GM23248 (cell line): ENCODE measurements around the gene MPP3. TPM values are rescaled to one million over a fixed set of nuclear protein-coding genes. Genes with fewer than 3 reads are reported as not detected.

Experiments used
- DNase-seq: peaks from one replicate; pipeline ENCODE4 v3.0.0-alpha.2; 2015
- H2AFZ ChIP-seq: fragments of 200-600 bp; sonication (generic); 2 replicates; pipeline ENCODE4 v1.6.1; 2016; ENCODE audit warnings: antibody characterized with exemption
- H3F3A ChIP-seq: fragments of 200-600 bp; sonication (generic); 2 replicates; pipeline ENCODE4 v1.6.1; 2016; ENCODE audit warnings: mild to moderate bottlenecking, antibody characterized with exemption, mixed run types; ENCODE audit not compliant: insufficient read depth
- H3K27ac ChIP-seq: fragments of 200-600 bp; sonication (generic); 2 replicates; pipeline ENCODE4 v1.5.1; 2016; ENCODE audit warnings: mild to moderate bottlenecking
- H3K27me3 ChIP-seq: fragments of 200-600 bp; sonication (generic); replicated peaks from 2 replicates; pipeline ENCODE4 v1.6.1; 2016; ENCODE audit warnings: mild to moderate bottlenecking; ENCODE audit not compliant: insufficient read depth
- H3K36me3 ChIP-seq: fragments of 200-600 bp; sonication (generic); 2 replicates; pipeline ENCODE4 v1.6.1; 2016; ENCODE audit warnings: low read depth, mild to moderate bottlenecking
- H3K4me1 ChIP-seq: fragments of 200-600 bp; sonication (generic); 2 replicates; pipeline ENCODE4 v1.6.1; 2016; ENCODE audit warnings: mild to moderate bottlenecking; ENCODE audit not compliant: insufficient read depth
- H3K4me2 ChIP-seq: fragments of 200-600 bp; sonication (generic); one replicate; pipeline ENCODE4 v1.6.1; 2016; ENCODE audit warnings: mild to moderate bottlenecking; ENCODE audit not compliant: unreplicated experiment
- H3K4me3 ChIP-seq: fragments of 200-600 bp; sonication (generic); 2 replicates; pipeline ENCODE4 v1.5.1; 2016; ENCODE audit warnings: mild to moderate bottlenecking
- H3K79me2 ChIP-seq: fragments of 200-600 bp; sonication (generic); 2 replicates; pipeline ENCODE4 v1.6.1; 2016; ENCODE audit warnings: mild to moderate bottlenecking; ENCODE audit not compliant: insufficient read depth
- H3K9ac ChIP-seq: fragments of 200-600 bp; sonication (generic); 2 replicates; pipeline ENCODE4 v1.6.1; 2016; ENCODE audit warnings: mild to moderate bottlenecking
- H3K9me2 ChIP-seq: fragments of 200-600 bp; sonication (generic); 2 replicates; pipeline ENCODE4 v1.6.1; 2016; ENCODE audit warnings: mixed run types, mild to moderate bottlenecking, moderate library complexity; ENCODE audit not compliant: insufficient read depth
- H3K9me3 ChIP-seq: fragments of 200-600 bp; sonication (generic); one replicate; pipeline ENCODE4 v1.6.1; 2017; ENCODE audit warnings: low read depth
- H4K20me1 ChIP-seq: fragments of 200-600 bp; sonication (generic); 2 replicates; pipeline ENCODE4 v1.6.0; 2016; ENCODE audit not compliant: insufficient read depth
- EZH2 ChIP-seq: fragments of 200-600 bp; sonication (generic); IDR thresholded peaks from 2 replicates; pipeline ENCODE4 v1.6.1; 2018; ENCODE audit warnings: antibody characterized with exemption, mild to moderate bottlenecking; ENCODE audit not compliant: insufficient read depth, poor library complexity, severe bottlenecking
- EZH2phosphoT487 ChIP-seq: fragments of 200-600 bp; sonication (generic); IDR thresholded peaks from 2 replicates; pipeline ENCODE4 v1.6.1; 2018; ENCODE audit warnings: antibody characterized with exemption, moderate library complexity, mild to moderate bottlenecking, low read depth; ENCODE audit not compliant: insufficient read depth
- WGBS, 2 experiments: methylation state at CpG; one replicate each; pipeline ENCODE4 v1.1.6; 2015 to 2017; ENCODE audit warnings: low lambda C conversion rate in 2 of 2, low coverage in 1 of 2; ENCODE audit errors: missing lambda C conversion rate in 2 of 2; 5-methylcytosine and 5-hydroxymethylcytosine counted together
- in situ Hi-C: fragments of 300-500 bp; cut with MboI; formaldehyde crosslinking; loops from 2 replicates; pipeline ENCODE4 v1.15.0; 2020
- polyA plus RNA-seq: library from polyadenylated mRNA; unstranded; fragments of >200 nt; fragmentation: Nextera tagmentation; extraction: Ambion mirVana; gene quantifications from 2 replicates; pipeline ENCODE4 v1.2.1, GENCODE V29; 2016
- total RNA-seq: library from RNA; depleted of rRNA; stranded (reverse); fragments of >200 nt; shearing (Covaris generic); gene quantifications from 2 replicates; pipeline ENCODE4 v1.2.3, GENCODE V29; 2014

MPP3 gene
- total and polyA plus RNA-seq, 2 experiments from 2014 or later: 6.3 to 6.6 TPM

GRCh38 chr17:43808076-43808475 lies 24.9 kb downstream of the MPP3 start:
- 92 to 98% methylated on average over 4 of the region's 4 CpGs for WGBS, 2 experiments
- Histone ChIP-seq H3K79me2 (no peaks in the 10 kb centered on the region), H3K27ac (no peak overlapping the region), H3K27me3 (no peaks in the 10 kb centered on the region), H3F3A (peaks cover 19% of the 10 kb centered on the region), H3K4me3 (no peak overlapping the region), H3K9me2 (no peaks in the 10 kb centered on the region), H3K4me2 (no peak overlapping the region), H3K4me1 (peaks cover 7% of the 10 kb centered on the region; the same call in 1 of the 2 replicates), H3K9me3 (no peaks in the 10 kb centered on the region), H3K36me3 (peaks cover 12% of the 10 kb centered on the region; the same call in 1 of the 2 replicates), H3K9ac (no peak overlapping the region), H4K20me1 (no peaks in the 10 kb centered on the region), H2AFZ (no peak overlapping the region)
- in situ Hi-C loops: no loop called here
- DNase-seq: no peak
- no peak for TF ChIP-seq EZH2
- TF ChIP-seq EZH2phosphoT487: no peak

GRCh38 chr17:43805117-43805516 lies 27.8 kb downstream of the MPP3 start:
- peaks cover 12% of the 10 kb centered on the region; the same call in 1 of the 2 replicates for H3K36me3 ChIP-seq
- in situ Hi-C loops: no loop called here
- H3F3A ChIP-seq: peaks cover 19% of the 10 kb centered on the region

GRCh38 chr17:43803758-43804157 lies 29.2 kb downstream of the MPP3 start:
- Histone ChIP-seq H3K4me2 (no peak overlapping the region), H3K36me3 (peaks cover 6% of the 10 kb centered on the region; the same call in 1 of the 2 replicates), H3K4me1 (peaks cover 7% of the 10 kb centered on the region; the same call in 1 of the 2 replicates), H3K9ac (no peak overlapping the region), H3K4me3 (no peak overlapping the region), H3K9me3 (no peaks in the 10 kb centered on the region), H4K20me1 (no peaks in the 10 kb centered on the region), H3K27ac (no peak overlapping the region), H2AFZ (no peak overlapping the region), H3F3A (peaks cover 19% of the 10 kb centered on the region), H3K79me2 (no peaks in the 10 kb centered on the region), H3K9me2 (no peaks in the 10 kb centered on the region), H3K27me3 (no peaks in the 10 kb centered on the region)
- in situ Hi-C loops: no loop called here
- 69 to 70% methylated on average over 4 of the region's 4 CpGs for WGBS, 2 experiments
- DNase-seq: peak; percentile 27
- TF ChIP-seq EZH2: no peak
- TF ChIP-seq EZH2phosphoT487: no peak

More at GRCh38 chr17:43805117-43805516, 27.8 kb downstream of the MPP3 start:
- peaks cover 7% of the 10 kb centered on the region; the same call in 1 of the 2 replicates for H3K4me1 ChIP-seq
- no peak overlapping the region for H3K4me2 ChIP-seq
- no peaks in the 10 kb centered on the region for H3K79me2 ChIP-seq
- no peak overlapping the region for H3K4me3 ChIP-seq
- TF ChIP-seq EZH2phosphoT487 (no peak), EZH2 (no peak)
- H3K27ac ChIP-seq: no peak overlapping the region
- H3K9me2 ChIP-seq: no peaks in the 10 kb centered on the region
- H4K20me1 ChIP-seq: no peaks in the 10 kb centered on the region
- no peaks in the 10 kb centered on the region for H3K9me3 ChIP-seq
- no peak overlapping the region for H2AFZ ChIP-seq
- no peak for DNase-seq
- H3K9ac ChIP-seq: no peak overlapping the region
- no peaks in the 10 kb centered on the region for H3K27me3 ChIP-seq

- Histone ChIP-seq H3K79me2 (no peaks in the 10 kb centered on the region), H3K9me2 (no peaks in the 10 kb centered on the region), H3K9me3 (no peaks in the 10 kb centered on the region), H3K27ac (no peak overlapping the region), H3K27me3 (no peaks in the 10 kb centered on the region), H2AFZ (no peak overlapping the region), H3K36me3 (peaks cover 5% of the 10 kb centered on the region; the same call in 1 of the 2 replicates), H3K4me2 (no peak overlapping the region), H4K20me1 (no peaks in the 10 kb centered on the region), H3K4me3 (no peak overlapping the region), H3K4me1 (peaks cover 7% of the 10 kb centered on the region; the same call in 1 of the 2 replicates), H3K9ac (no peak overlapping the region), H3F3A (peaks cover 19% of the 10 kb centered on the region)
- WGBS, 2 experiments: 90 to 91% methylated on average over 3 of the region's 3 CpGs
- no peak for DNase-seq
- TF ChIP-seq EZH2: no peak
- no peak for TF ChIP-seq EZH2phosphoT487
- in situ Hi-C loops: no loop called here
Measured at GRCh38 chr17:43801844-43802243, 31.1 kb downstream of the MPP3 start.

- peaks cover 5% of the 10 kb centered on the region; the same call in 1 of the 2 replicates for H3K36me3 ChIP-seq
- H4K20me1 ChIP-seq: no peaks in the 10 kb centered on the region
- H3K9me3 ChIP-seq: no peaks in the 10 kb centered on the region
- H3K9me2 ChIP-seq: no peaks in the 10 kb centered on the region
- peaks cover 7% of the 10 kb centered on the region; the same call in 1 of the 2 replicates for H3K4me1 ChIP-seq
- H3F3A ChIP-seq: peaks cover 19% of the 10 kb centered on the region
- 96 to 98% methylated on average over 3 of the region's 3 CpGs for WGBS, 2 experiments
- TF ChIP-seq EZH2phosphoT487: no peak
- TF ChIP-seq EZH2: no peak
- no peak overlapping the region for H3K27ac ChIP-seq
- DNase-seq: no peak
- no peak overlapping the region for H3K4me2 ChIP-seq
- H2AFZ ChIP-seq: no peak overlapping the region
- H3K27me3 ChIP-seq: no peaks in the 10 kb centered on the region
- no peaks in the 10 kb centered on the region for H3K79me2 ChIP-seq
- no peak overlapping the region for H3K9ac ChIP-seq
- in situ Hi-C loops: no loop called here
- no peak overlapping the region for H3K4me3 ChIP-seq
Measured at GRCh38 chr17:43800736-43801135, 32.2 kb downstream of the MPP3 start.
